ENCODE results near the gene ROBO1. TPM values are rescaled to one million over a fixed set of nuclear protein-coding genes. Genes with fewer than 3 reads are reported as not detected.

The ROBO1 gene
- total and polyA plus RNA-seq, 2 donors (not counting 3 experiments of a cell fraction or from before 2014, with no cell fraction given), result 5.9 to 14.2 TPM

GRCh38 chr3:79572930-79573329, 194.9 kb downstream of the ROBO1 start:
- ChIA-PET POLR2A (no interaction called here), CTCF (no interaction called here)
- no peak overlapping the region for H3K27ac ChIP-seq (ENCODE audit: insufficient read depth, low read depth, low read length)
- TF ChIP-seq MAX (IDR thresholded peaks at IDR 0.05; ENCODE audit: insufficient read depth, insufficient read length) (no peak), CTCF (IDR thresholded peaks at IDR 0.05; ENCODE audit: extremely low read depth in 1 of 2, insufficient read depth in 1 of 2, low read depth in 1 of 2, low read length in 2 of 2) (no peak), EZH2 (IDR thresholded peaks at IDR 0.05; ENCODE audit: borderline replicate concordance, low read depth, low read length, severe bottlenecking) (no peak), POLR2A (IDR thresholded peaks at IDR 0.05; ENCODE audit: low read depth, low read length) (no peak), MYC (IDR thresholded peaks at IDR 0.05; ENCODE audit: low read depth, low read length) (no peak)
- H3K9me1 ChIP-seq (replicated peaks; ENCODE audit: control insufficient read depth, extremely low read depth, insufficient read depth, low read length), result no peaks in the 10 kb centered on the region
- dilution Hi-C loops (cut with MboI; ENCODE audit: extremely low pct_ligation_motif_present, low sequenced_read_pairs), result no loop called here
- H4K20me1 ChIP-seq (replicated peaks; ENCODE audit: control insufficient read depth, extremely low read depth, insufficient read depth, low read length), result no peaks in the 10 kb centered on the region
- H3K9me3 ChIP-seq (replicated peaks; ENCODE audit: control insufficient read depth, insufficient read depth, low read length), result no peaks in the 10 kb centered on the region
- intact Hi-C loops (cut with micrococcal nuclease), result no loop called here
- H2AFZ ChIP-seq (ENCODE audit: low read depth, low read length), result no peak overlapping the region
- no peaks in the 10 kb centered on the region for H3K79me2 ChIP-seq (ENCODE audit: control insufficient read depth, insufficient read depth, low read length)
- H3K4me3 ChIP-seq (replicated peaks in 1 of 3; ENCODE audit: insufficient read depth in 1 of 3, low read depth in 1 of 3, low read length in 3 of 3), result no peak overlapping the region
- no TSS peak for BruUV-seq (replicated peaks)
- H3K36me3 ChIP-seq (ENCODE audit: control insufficient read depth in 2 of 2, extremely low read depth in 1 of 2, insufficient read depth in 2 of 2, low read length in 2 of 2), result no peaks in the 10 kb centered on the region
- no peak overlapping the region for H3K4me2 ChIP-seq (ENCODE audit: insufficient read depth, low read length)
- DNase-seq (ENCODE audit: low read depth, low spot score) (no peak), FAIRE-seq (no peak)
- no peaks in the 10 kb centered on the region for H3K27me3 ChIP-seq (ENCODE audit: control insufficient read depth in 2 of 2, insufficient read depth in 2 of 2, low read length in 2 of 2)
- no peak overlapping the region for H3K9ac ChIP-seq (replicated peaks; ENCODE audit: extremely low read depth, insufficient read depth, low read length)
- H3K4me1 ChIP-seq (ENCODE audit: control insufficient read depth, extremely low read depth, insufficient read depth, low read length), result peaks cover 2% of the 10 kb centered on the region

GRCh38 chr3:79568938-79569337, 198.9 kb downstream of the ROBO1 start:
- TF ChIP-seq MYC (IDR thresholded peaks at IDR 0.05; ENCODE audit: low read depth, low read length), result no peak
- no peak for TF ChIP-seq MAX (IDR thresholded peaks at IDR 0.05; ENCODE audit: insufficient read depth, insufficient read length)
- TF ChIP-seq POLR2A (IDR thresholded peaks at IDR 0.05; ENCODE audit: low read depth, low read length), result no peak
- TF ChIP-seq EZH2 (IDR thresholded peaks at IDR 0.05; ENCODE audit: borderline replicate concordance, low read depth, low read length, severe bottlenecking), result no peak
- TF ChIP-seq POLR2AphosphoS5 (IDR thresholded peaks at IDR 0.05; ENCODE audit: insufficient read depth, low read depth, low read length), result no peak
- no peak for TF ChIP-seq CTCF (IDR thresholded peaks at IDR 0.05; ENCODE audit: extremely low read depth in 1 of 2, insufficient read depth in 1 of 2, low read depth in 1 of 2, low read length in 2 of 2)
- TF ChIP-seq GATA2 (IDR thresholded peaks at IDR 0.05; ENCODE audit: insufficient read depth, insufficient read length, low read depth, low read length), result no peak
- no peak for TF ChIP-seq JUN (IDR thresholded peaks at IDR 0.05; ENCODE audit: borderline replicate concordance, insufficient read depth, insufficient read length, low read depth)
- no peak for TF ChIP-seq FOS (IDR thresholded peaks at IDR 0.05; ENCODE audit: borderline replicate concordance, insufficient read depth, low read length)
- no peak for FAIRE-seq

More at GRCh38 chr3:79568938-79569337, 198.9 kb downstream of the ROBO1 start:
- no peaks in the 10 kb centered on the region for H3K79me2 ChIP-seq (ENCODE audit: control insufficient read depth, insufficient read depth, low read length)
- H3K9me3 ChIP-seq (replicated peaks; ENCODE audit: control insufficient read depth, insufficient read depth, low read length), result no peaks in the 10 kb centered on the region
- CTCF ChIA-PET, result interaction anchor here (1.1 to 1.4 kb wide), 2 partner anchors 14 to 15 kb away, joined by 3 read pairs; no protein-coding TSS in a partner anchor
- H3K4me3 ChIP-seq (replicated peaks in 1 of 3; ENCODE audit: insufficient read depth in 1 of 3, low read depth in 1 of 3, low read length in 3 of 3), result no peak overlapping the region
- POLR2A ChIA-PET, result no interaction called here
- H3K27ac ChIP-seq (ENCODE audit: insufficient read depth, low read depth, low read length), result no peak overlapping the region
- no peaks in the 10 kb centered on the region for H4K20me1 ChIP-seq (replicated peaks; ENCODE audit: control insufficient read depth, extremely low read depth, insufficient read depth, low read length)
- BruUV-seq (replicated peaks), result no TSS peak
- H2AFZ ChIP-seq (ENCODE audit: low read depth, low read length), result no peak overlapping the region
- H3K9ac ChIP-seq (replicated peaks; ENCODE audit: extremely low read depth, insufficient read depth, low read length), result no peak overlapping the region
- intact Hi-C loops (cut with micrococcal nuclease), result no loop called here
- no peak overlapping the region for H3K4me2 ChIP-seq (ENCODE audit: insufficient read depth, low read length)
- peaks cover 2% of the 10 kb centered on the region for H3K4me1 ChIP-seq (ENCODE audit: control insufficient read depth, extremely low read depth, insufficient read depth, low read length)
- H3K9me1 ChIP-seq (replicated peaks; ENCODE audit: control insufficient read depth, extremely low read depth, insufficient read depth, low read length), result no peaks in the 10 kb centered on the region
- dilution Hi-C loops (cut with MboI; ENCODE audit: extremely low pct_ligation_motif_present, low sequenced_read_pairs), result no loop called here
- DNase-seq (ENCODE audit: low read depth, low spot score), result no peak
- H3K36me3 ChIP-seq (ENCODE audit: control insufficient read depth in 2 of 2, extremely low read depth in 1 of 2, insufficient read depth in 2 of 2, low read length in 2 of 2), result no peaks in the 10 kb centered on the region
- no peaks in the 10 kb centered on the region for H3K27me3 ChIP-seq (ENCODE audit: control insufficient read depth in 2 of 2, insufficient read depth in 2 of 2, low read length in 2 of 2)

Data from endothelial cell of umbilical vein (primary cell).